ACHN (cell line): ENCODE results near the gene UPK3A.
A peak's percentile ranks its signal among the peaks of the same experiment; 100 is the strongest.

Experiments
- DNase-seq: peaks from one replicate; pipeline ENCODE4 v3.0.0-alpha.2; 2015
- in situ Hi-C: cut with HindIII; loops from 2 replicates; pipeline ENCODE4 v1.10.0; 2017; ENCODE audit warnings: low sequenced_read_pairs, low pct_ligation_motif_present, low pct_unique_long_range_greater_than_20kb

The UPK3A gene

GRCh38 chr22:45284705-45285262, at the start of gene UPK3A:
UPK3A (plus strand) TSS chr22:45284949; CDS start chr22:45285014, 65 bp downstream.
- in situ Hi-C loops = no loop called here
- peak; percentile 70 for DNase-seq

- DNase-seq = no peak
- in situ Hi-C loops = no loop called here
These were observed 49.5 kb upstream of the UPK3A start for GRCh38 chr22:45235101-45235777.

- no peak for DNase-seq
- in situ Hi-C loops = no loop called here
These were observed 48.9 kb upstream of the UPK3A start for GRCh38 chr22:45235851-45236342.

GRCh38 chr22:45237065-45237990, 47.4 kb upstream of the UPK3A start:
- no peak for DNase-seq
- in situ Hi-C loops = no loop called here

- in situ Hi-C loops = no loop called here
- DNase-seq = no peak
These were observed 46.4 kb upstream of the UPK3A start for GRCh38 chr22:45238076-45238956.

- in situ Hi-C loops = no loop called here
- DNase-seq = no peak
These were observed 45.6 kb upstream of the UPK3A start for GRCh38 chr22:45238957-45239680.

- DNase-seq = no peak
- in situ Hi-C loops = no loop called here
These were observed 45.1 kb upstream of the UPK3A start for GRCh38 chr22:45239681-45240051.

GRCh38 chr22:45240104-45240809, 44.5 kb upstream of the UPK3A start:
- in situ Hi-C loops = no loop called here
- no peak for DNase-seq

GRCh38 chr22:45240810-45241631, 43.7 kb upstream of the UPK3A start, which contains the start of gene KIAA0930:
KIAA0930 (minus strand) TSS chr22:45240894; CDS start chr22:45240703, 191 bp downstream.
- DNase-seq = peak; percentile 69

GRCh38 chr22:45242778-45243191, 42.0 kb upstream of the UPK3A start:
- no peak for DNase-seq
- in situ Hi-C loops = no loop called here

More at GRCh38 chr22:45240810-45241631, 43.7 kb upstream of the UPK3A start, which contains the start of gene KIAA0930:
- in situ Hi-C loops = no loop called here

- in situ Hi-C loops = no loop called here
- no peak for DNase-seq
These were observed 39.8 kb upstream of the UPK3A start for GRCh38 chr22:45244916-45245315.

GRCh38 chr22:45246060-45246985, 38.4 kb upstream of the UPK3A start:
- DNase-seq = peak; percentile 97
- in situ Hi-C loops = no loop called here

- DNase-seq = peak; percentile 15
- in situ Hi-C loops = no loop called here
These were observed 35.8 kb upstream of the UPK3A start for GRCh38 chr22:45248832-45249561.

- no peak for DNase-seq
- in situ Hi-C loops = no loop called here
These were observed 32.9 kb upstream of the UPK3A start for GRCh38 chr22:45251825-45252224.
